Astrocyte (in vitro differentiated cells and primary cell): ENCODE measurements around the gene ABCF3. TPM values are rescaled to one million over a fixed set of nuclear protein-coding genes. Genes with fewer than 3 reads are reported as not detected.

ENCODE experiments used
- DNase-seq: peaks from one replicate; pipeline ENCODE4 v3.0.0-alpha.2; 2010; ENCODE audit warnings: low read depth
- FAIRE-seq: peaks from 2 replicates; lab custom pipeline; 2011; peaks lifted over from hg19 to GRCh38; lab: Jason Lieb, UNC
- H2AFZ ChIP-seq: 2 replicates; pipeline ENCODE4 v1.6.0; 2012; ENCODE audit warnings: low read depth, low read length, inconsistent platforms
- H3K27ac ChIP-seq: 2 replicates; pipeline ENCODE4 v1.5.1; 2011; ENCODE audit warnings: low read depth, low read length, inconsistent platforms
- H3K27me3 ChIP-seq: 2 replicates; pipeline ENCODE4 v1.6.0; 2011; ENCODE audit warnings: low read length, inconsistent platforms; ENCODE audit not compliant: insufficient read depth
- H3K36me3 ChIP-seq: 2 replicates; pipeline ENCODE4 v1.5.1; 2011; ENCODE audit warnings: low read length, inconsistent platforms; ENCODE audit not compliant: insufficient read depth
- H3K4me1 ChIP-seq: 2 replicates; pipeline ENCODE4 v1.5.1; 2011; ENCODE audit warnings: low read length, inconsistent platforms; ENCODE audit not compliant: insufficient read depth
- H3K4me2 ChIP-seq: 2 replicates; pipeline ENCODE4 v1.6.0; 2012; ENCODE audit warnings: low read length, inconsistent platforms
- H3K4me3 ChIP-seq: 2 replicates; pipeline ENCODE4 v1.5.1; 2011; ENCODE audit warnings: low read depth, mild to moderate bottlenecking, low read length, inconsistent platforms; ENCODE audit not compliant: insufficient read depth
- H3K79me2 ChIP-seq: 2 replicates; pipeline ENCODE4 v1.6.0; 2012; ENCODE audit warnings: mild to moderate bottlenecking, low read length, inconsistent platforms; ENCODE audit not compliant: insufficient read depth
- H3K9ac ChIP-seq: 2 replicates; pipeline ENCODE4 v1.6.0; 2012; ENCODE audit warnings: mild to moderate bottlenecking, low read length, inconsistent platforms
- H3K9me3 ChIP-seq: 2 replicates; pipeline ENCODE4 v1.5.1; 2012; ENCODE audit warnings: low read depth, mild to moderate bottlenecking, low read length, inconsistent platforms; ENCODE audit not compliant: insufficient read depth
- H4K20me1 ChIP-seq: 2 replicates; pipeline ENCODE4 v1.6.0; 2012; ENCODE audit warnings: low read length, inconsistent platforms; ENCODE audit not compliant: insufficient read depth
- H3K27ac Mint-ChIP-seq: one replicate; pipeline ENCODE4 v1.8.0; 2021; ENCODE audit warnings: mild to moderate bottlenecking, mixed read lengths; ENCODE audit not compliant: unreplicated experiment
- H3K27me3 Mint-ChIP-seq: one replicate; pipeline ENCODE4 v1.8.0; 2021; ENCODE audit warnings: low read depth, mixed read lengths; ENCODE audit not compliant: unreplicated experiment
- H3K36me3 Mint-ChIP-seq: one replicate; pipeline ENCODE4 v1.8.0; 2021; ENCODE audit warnings: low read depth, mixed read lengths; ENCODE audit not compliant: unreplicated experiment
- H3K4me1 Mint-ChIP-seq: one replicate; pipeline ENCODE4 v1.8.0; 2021; ENCODE audit warnings: low read depth, mixed read lengths; ENCODE audit not compliant: unreplicated experiment
- H3K4me3 Mint-ChIP-seq: one replicate; pipeline ENCODE4 v1.8.0; 2021; ENCODE audit warnings: mild to moderate bottlenecking, moderate library complexity, mixed read lengths; ENCODE audit not compliant: unreplicated experiment
- H3K9me3 Mint-ChIP-seq: one replicate; pipeline ENCODE4 v1.8.0; 2021; ENCODE audit warnings: mild to moderate bottlenecking, mixed read lengths; ENCODE audit not compliant: unreplicated experiment
- CTCF ChIP-seq: IDR thresholded peaks from 2 replicates; pipeline ENCODE4 v1.5.1; 2011; ENCODE audit warnings: low read depth, mild to moderate bottlenecking, inconsistent platforms, low read length, moderate library complexity; ENCODE audit not compliant: insufficient read depth
- EZH2 ChIP-seq: IDR thresholded peaks from 2 replicates; pipeline ENCODE4 v1.6.1; 2012; ENCODE audit warnings: mild to moderate bottlenecking, low read length, inconsistent platforms; ENCODE audit not compliant: insufficient read depth
- total RNA-seq: library from RNA; stranded (reverse); gene quantifications from 2 replicates; pipeline ENCODE4 v1.2.1, GENCODE V29; 2021

The ABCF3 gene
- total RNA-seq, 1 donor from 2014 or later = 70.9 TPM

- no peak overlapping the region for H3K27ac Mint-ChIP-seq
Measured at GRCh38 chr3:184236636-184237035, 50.6 kb downstream of the ABCF3 start.

GRCh38 chr3:184237211-184237610, 51.2 kb downstream of the ABCF3 start:
- FAIRE-seq = no peak
- H3K4me1 ChIP-seq = no peaks in the 10 kb centered on the region
- peaks cover 11% of the 10 kb centered on the region for H3K27me3 ChIP-seq
- H3K4me3 Mint-ChIP-seq = no peak overlapping the region
- no peak overlapping the region for H3K4me3 ChIP-seq
- TF ChIP-seq EZH2 (no peak), CTCF (no peak)
- no peak overlapping the region for H3K4me2 ChIP-seq
- H2AFZ ChIP-seq = no peak overlapping the region
- peaks cover 54% of the 10 kb centered on the region for H3K27me3 Mint-ChIP-seq
- H3K4me1 Mint-ChIP-seq = peaks cover 4% of the 10 kb centered on the region
- H3K79me2 ChIP-seq = no peaks in the 10 kb centered on the region
- no peaks in the 10 kb centered on the region for H3K9me3 Mint-ChIP-seq
- H3K36me3 ChIP-seq = no peaks in the 10 kb centered on the region
- DNase-seq = no peak
- no peaks in the 10 kb centered on the region for H3K9me3 ChIP-seq
- no peak overlapping the region for H3K27ac ChIP-seq
- H3K9ac ChIP-seq = no peak overlapping the region
- no peak overlapping the region for H3K27ac Mint-ChIP-seq
- H4K20me1 ChIP-seq = peaks cover 23% of the 10 kb centered on the region
- no peaks in the 10 kb centered on the region for H3K36me3 Mint-ChIP-seq

More at GRCh38 chr3:184236636-184237035, 50.6 kb downstream of the ABCF3 start:
- DNase-seq = no peak
- H3K36me3 ChIP-seq = no peaks in the 10 kb centered on the region
- H3K4me1 ChIP-seq = no peaks in the 10 kb centered on the region
- TF ChIP-seq EZH2 = no peak
- no peak for TF ChIP-seq CTCF
- no peaks in the 10 kb centered on the region for H3K9me3 ChIP-seq
- H3K4me1 Mint-ChIP-seq = peaks cover 6% of the 10 kb centered on the region
- H3K9me3 Mint-ChIP-seq = no peaks in the 10 kb centered on the region
- H3K4me3 Mint-ChIP-seq = no peak overlapping the region
- no peak overlapping the region for H3K9ac ChIP-seq
- FAIRE-seq = no peak
- no peak overlapping the region for H3K4me3 ChIP-seq
- no peaks in the 10 kb centered on the region for H3K79me2 ChIP-seq
- peaks cover 57% of the 10 kb centered on the region for H3K27me3 Mint-ChIP-seq
- peaks cover 19% of the 10 kb centered on the region for H4K20me1 ChIP-seq
- H3K36me3 Mint-ChIP-seq = no peaks in the 10 kb centered on the region
- H3K27me3 ChIP-seq = peaks cover 16% of the 10 kb centered on the region
- H3K4me2 ChIP-seq = no peak overlapping the region
- H2AFZ ChIP-seq = no peak overlapping the region
- no peak overlapping the region for H3K27ac ChIP-seq

GRCh38 chr3:184237807-184238206, 51.8 kb downstream of the ABCF3 start:
- no peak overlapping the region for H3K4me2 ChIP-seq
- peaks cover 4% of the 10 kb centered on the region for H3K4me1 Mint-ChIP-seq
- TF ChIP-seq CTCF (no peak), EZH2 (no peak)
- H3K9me3 ChIP-seq = no peaks in the 10 kb centered on the region
- no peaks in the 10 kb centered on the region for H3K36me3 Mint-ChIP-seq
- H3K27ac ChIP-seq = no peak overlapping the region
- H3K27me3 Mint-ChIP-seq = peaks cover 51% of the 10 kb centered on the region
- no peaks in the 10 kb centered on the region for H3K79me2 ChIP-seq
- no peak overlapping the region for H2AFZ ChIP-seq
- no peak overlapping the region for H3K4me3 Mint-ChIP-seq
- H3K9me3 Mint-ChIP-seq = no peaks in the 10 kb centered on the region
- H3K9ac ChIP-seq = no peak overlapping the region
- H3K27ac Mint-ChIP-seq = no peak overlapping the region
- no peak overlapping the region for H3K4me3 ChIP-seq
- DNase-seq (no peak), FAIRE-seq (no peak)
- H4K20me1 ChIP-seq = peaks cover 29% of the 10 kb centered on the region
- peaks cover 5% of the 10 kb centered on the region for H3K27me3 ChIP-seq
- no peaks in the 10 kb centered on the region for H3K36me3 ChIP-seq
- no peaks in the 10 kb centered on the region for H3K4me1 ChIP-seq
